ENCODE results near the gene SLC9A4. TPM values are rescaled to one million over a fixed set of nuclear protein-coding genes. Genes with fewer than 3 reads are reported as not detected.

Gene SLC9A4
- total and polyA plus RNA-seq, 9 of the 15 experiments (the other 6 are each of a cell fraction or from before 2014, with no cell fraction given) = 0.04 to 0.15 (median 0.04) TPM; not detected in 5

- TF ChIP-seq TSHZ1 (CRISPR knock-in tag; IDR thresholded peaks at IDR 0.05) (no peak), ETS1 (conservative IDR thresholded peaks at IDR 0.05; ENCODE audit: control insufficient read depth, low read depth, low read length) (no peak)
These were observed 35.9 kb upstream of the SLC9A4 start (continued) for GRCh38 chr2:102437122-102437521.

- Histone ChIP-seq H3K9me3 (replicated peaks; ENCODE audit: control insufficient read depth, insufficient read depth, low read depth, low read length) (no peaks in the 10 kb centered on the region), H3K4me2 (ENCODE audit: insufficient read depth, low read length) (no peak overlapping the region), H3K9ac (ENCODE audit: insufficient read depth in 1 of 2, low read depth in 2 of 2, low read length in 2 of 2) (no peak overlapping the region), H4K20me1 (replicated peaks; ENCODE audit: control insufficient read depth, insufficient read depth, low read length) (no peaks in the 10 kb centered on the region), H3K27me3 (ENCODE audit: control insufficient read depth in 2 of 2, insufficient read depth in 2 of 2, low read length in 2 of 2) (no peaks in the 10 kb centered on the region), H3K27ac (ENCODE audit: extremely low read depth, low read depth, low read length) (no peak overlapping the region), H2AFZ (ENCODE audit: low read depth, low read length) (no peak overlapping the region), H3K79me2 (ENCODE audit: control insufficient read depth, insufficient read depth, low read length) (no peaks in the 10 kb centered on the region), H3K9me1 (ENCODE audit: control insufficient read depth, insufficient read depth, low read length) (no peaks in the 10 kb centered on the region), H3K4me1 (replicated peaks in 1 of 2; ENCODE audit: control insufficient read depth in 2 of 2, insufficient read depth in 2 of 2, low read length in 2 of 2) (peaks cover 9 to 26% of the 10 kb centered on the region in 2 experiments; a peak in 4 of 5 replicates), H3K36me3 (ENCODE audit: control insufficient read depth, insufficient read depth, low read length) (no peaks in the 10 kb centered on the region), H3K4me3 (no peak overlapping the region)
- DNase-seq (ENCODE audit: extremely low read depth in 1 of 4, low spot score in 3 of 4) (no peak), ATAC-seq (no peak), FAIRE-seq (no peak)
- no TSS peak for BruUV-seq (replicated peaks)
- CTCF ChIA-PET (ENCODE audit: low intra/inter-chr PET ratio) = no interaction called here
- in situ Hi-C loops (cut with MboI) (no loop called here), intact Hi-C loops (cut with micrococcal nuclease) (no loop called here)
- WGBS (ENCODE audit: insufficient coverage, low coverage, missing lambda C conversion rate) = 39% methylated on average over 3 of the region's 3 CpGs
- POLR2A ChIA-PET = no interaction called here
- TF ChIP-seq SMAD4 (CRISPR knock-in tag; conservative IDR thresholded peaks at IDR 0.05) = no peak
These were observed 34.9 kb upstream of the SLC9A4 start for GRCh38 chr2:102438111-102438510.

Data from K562 (cell line).